ENCODE data around the gene ITGB2. TPM values are rescaled to one million over a fixed set of nuclear protein-coding genes. Genes with fewer than 3 reads are reported as not detected.
A peak's percentile ranks its signal among the peaks of the same experiment; 100 is the strongest.

The ITGB2 gene
- total RNA-seq, 2 donors from 2014 or later: 161 to 166 TPM

- Histone ChIP-seq H3K4me3 (peak overlapping the region; percentile 15), H3K4me1 (ENCODE audit: control insufficient read depth in 1 of 2, low read depth in 2 of 2) (peaks cover 32 to 55% of the 10 kb centered on the region in 2 donors), H3K27ac (no peak overlapping the region), H3K27me3 (replicated peaks; ENCODE audit: insufficient read depth) (peaks cover 2% of the 10 kb centered on the region), H3K9me3 (no peaks in the 10 kb centered on the region), H3K36me3 (no peaks in the 10 kb centered on the region)
- no peak for DNase-seq (ENCODE audit: low spot score)
- no peak for TF ChIP-seq CTCF (IDR thresholded peaks at IDR 0.05)
- ATAC-seq (ENCODE audit: insufficient number of reproducible peaks, low FRiP score, low read depth): no peak
Observed at GRCh38 chr21:44927587-44928461, 7.1 kb upstream of the ITGB2 start.

GRCh38 chr21:44927259-44927586, 6.5 kb upstream of the ITGB2 start:
- Histone ChIP-seq H3K9me3 (no peaks in the 10 kb centered on the region), H3K36me3 (no peaks in the 10 kb centered on the region), H3K27ac (no peak overlapping the region), H3K27me3 (replicated peaks; ENCODE audit: insufficient read depth) (no peaks in the 10 kb centered on the region), H3K4me1 (ENCODE audit: control insufficient read depth in 1 of 2, low read depth in 2 of 2) (peaks cover 30 to 49% of the 10 kb centered on the region in 2 donors), H3K4me3 (peak overlapping the region; percentile 15)
- ATAC-seq (ENCODE audit: insufficient number of reproducible peaks, low FRiP score, low read depth) (no peak), DNase-seq (ENCODE audit: low spot score) (no peak)
- no peak for TF ChIP-seq CTCF (IDR thresholded peaks at IDR 0.05)

- no peak for TF ChIP-seq CTCF (IDR thresholded peaks at IDR 0.05)
- Histone ChIP-seq H3K27ac (peak overlapping the region in 1 of 2 donors; percentile 20), H3K27me3 (replicated peaks; ENCODE audit: insufficient read depth) (no peaks in the 10 kb centered on the region), H3K36me3 (no peaks in the 10 kb centered on the region), H3K9me3 (no peaks in the 10 kb centered on the region), H3K4me3 (no peak overlapping the region), H3K4me1 (ENCODE audit: control insufficient read depth in 1 of 2, low read depth in 2 of 2) (peaks cover 26 to 42% of the 10 kb centered on the region in 2 donors)
- DNase-seq (ENCODE audit: low spot score) (no peak), ATAC-seq (ENCODE audit: insufficient number of reproducible peaks, low FRiP score, low read depth) (no peak)
Observed at GRCh38 chr21:44926331-44927101, 5.8 kb upstream of the ITGB2 start.

GRCh38 chr21:44925378-44925755, 4.7 kb upstream of the ITGB2 start:
- TF ChIP-seq CTCF (IDR thresholded peaks at IDR 0.05): no peak
- H3K9me3 ChIP-seq: no peaks in the 10 kb centered on the region
- H3K27me3 ChIP-seq (replicated peaks; ENCODE audit: insufficient read depth): no peaks in the 10 kb centered on the region
- H3K27ac ChIP-seq: no peak overlapping the region
- ATAC-seq (ENCODE audit: insufficient number of reproducible peaks, low FRiP score, low read depth) (no peak), DNase-seq (ENCODE audit: low spot score) (no peak)
- no peak overlapping the region for H3K4me3 ChIP-seq
- H3K36me3 ChIP-seq: no peaks in the 10 kb centered on the region
- peaks cover 20 to 33% of the 10 kb centered on the region in 2 donors for H3K4me1 ChIP-seq (ENCODE audit: control insufficient read depth in 1 of 2, low read depth in 2 of 2)

GRCh38 chr21:44924606-44925377, 4.1 kb upstream of the ITGB2 start:
- H3K36me3 ChIP-seq: no peaks in the 10 kb centered on the region
- no peaks in the 10 kb centered on the region for H3K9me3 ChIP-seq
- TF ChIP-seq CTCF (IDR thresholded peaks at IDR 0.05): no peak
- no peak overlapping the region for H3K27ac ChIP-seq
- DNase-seq (ENCODE audit: low spot score) (no peak), ATAC-seq (ENCODE audit: insufficient number of reproducible peaks, low FRiP score, low read depth) (peak; percentile 17)
- no peak overlapping the region for H3K4me3 ChIP-seq
- H3K4me1 ChIP-seq (ENCODE audit: control insufficient read depth in 1 of 2, low read depth in 2 of 2): peaks cover 20 to 33% of the 10 kb centered on the region in 2 donors
- no peaks in the 10 kb centered on the region for H3K27me3 ChIP-seq (replicated peaks; ENCODE audit: insufficient read depth)
